Frontal cortex (tissue), 4 donors: ENCODE data around the gene WDR72. TPM values are rescaled to one million over a fixed set of nuclear protein-coding genes. Genes with fewer than 3 reads are reported as not detected.
A peak's percentile ranks its signal among the peaks of the same experiment; 100 is the strongest.
"Not testable (repeated sequence)": the region's sequence is repeated elsewhere in the genome, so short reads cannot be mapped to it uniquely, and the experiment has no call there.

ENCODE experiments used
- DNase-seq, 2 donors: peaks; one replicate each; pipeline ENCODE4 v3.0.0; 2012; ENCODE audit warnings: low spot score in 2 of 2
- FAIRE-seq: peaks from 2 replicates; lab custom pipeline; 2012; peaks lifted over from hg19 to GRCh38; lab: Jason Lieb, UNC
- total RNA-seq: library from RNA; depleted of rRNA; stranded (reverse); fragments of >200 nt; gene quantifications from one replicate; pipeline ENCODE4 v1.2.3, GENCODE V29; 2014
- donor health status: control.
- donor health status: control.
- donor health status: control.

WDR72 gene
- total RNA-seq: under 0.01 TPM

DNA sequence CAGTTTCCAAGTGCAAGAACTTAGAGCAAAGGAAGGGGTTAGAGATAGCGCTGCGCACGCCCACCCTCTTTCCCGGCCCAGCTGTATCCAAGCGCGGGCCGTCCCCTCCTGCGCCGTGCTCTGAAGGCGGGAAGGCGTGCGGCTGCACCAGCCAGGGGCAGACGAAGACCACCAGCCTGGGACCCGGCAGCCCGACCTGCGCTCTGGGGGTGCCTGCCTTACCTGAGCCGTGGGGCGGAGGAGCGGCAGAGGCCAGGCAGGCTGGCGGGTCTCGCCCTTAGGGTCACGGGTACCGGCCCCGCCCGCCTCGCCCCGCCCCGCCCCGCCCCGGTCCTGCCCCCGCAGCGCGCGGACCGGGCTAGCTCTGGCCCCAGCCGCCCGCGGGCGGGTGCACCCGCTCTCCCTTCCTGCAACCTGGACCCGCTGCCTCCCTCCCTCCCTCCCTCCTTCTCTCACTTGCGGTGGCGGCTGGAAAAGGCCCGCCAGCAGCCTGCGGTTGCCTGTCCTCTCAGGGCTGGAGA lies at the start of gene WDR72:
TSS of gene WDR72 (minus strand) at position 253 of the 521 bp plus-strand sequence. CDS start 26,514 bp downstream, outside the sequence.
- FAIRE-seq: no peak
- DNase-seq: peak in 1 of 2 donors; percentile 10

DNA sequence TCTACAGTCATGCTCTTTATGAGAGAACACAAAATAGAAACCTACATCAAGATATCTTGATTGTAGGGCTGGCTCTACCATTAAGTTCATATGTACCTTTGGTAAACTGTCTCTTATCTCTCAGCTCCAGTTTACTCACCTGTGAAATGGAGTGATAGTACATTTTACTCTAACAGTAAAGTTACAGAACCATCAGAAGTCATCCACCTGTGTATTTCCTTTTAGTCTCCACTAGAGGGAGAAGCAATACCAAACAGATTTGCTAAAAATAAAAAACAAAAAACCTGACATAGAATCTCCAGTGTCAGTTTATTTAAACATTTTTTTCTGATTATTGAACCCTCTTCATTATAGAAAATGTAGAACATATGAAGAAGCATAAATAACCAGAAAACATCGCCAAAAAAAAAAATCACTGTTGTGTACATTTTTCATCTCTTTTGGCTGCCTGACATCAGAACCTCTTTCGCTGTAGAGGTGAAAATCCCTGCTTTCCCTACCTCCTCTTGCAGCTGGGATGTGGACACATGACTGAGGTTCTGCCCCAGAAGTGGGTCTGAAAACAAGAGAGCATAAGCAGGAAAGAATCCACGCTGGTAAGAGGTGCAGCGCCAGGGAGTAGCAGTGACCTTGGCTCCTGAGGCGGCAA lies 48.7 kb upstream of the WDR72 start:
- FAIRE-seq (peak; percentile 31), DNase-seq (peak in 1 of 2 donors; percentile 22)

DNA sequence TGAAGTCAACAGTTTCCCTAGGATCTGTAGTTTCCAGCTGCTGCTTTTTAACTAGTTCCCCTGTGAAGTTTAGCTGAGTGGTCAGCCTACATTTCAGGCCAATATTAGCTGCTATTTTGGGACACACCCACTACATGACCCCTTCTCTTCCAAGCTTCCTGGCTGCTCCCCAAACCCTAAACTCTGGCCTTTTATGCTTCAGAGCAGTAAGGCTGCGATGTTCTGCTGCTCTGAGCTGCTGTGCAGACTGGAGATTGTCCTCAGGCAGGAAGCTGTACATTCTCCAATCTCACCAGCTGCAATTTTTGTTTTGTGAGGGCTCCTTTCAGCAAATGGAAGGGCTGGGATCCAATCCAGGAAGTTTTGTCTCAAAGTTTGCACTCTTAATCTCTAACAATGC lies 48.0 kb upstream of the WDR72 start:
- FAIRE-seq: no peak

GRCh38 chr15:53802672-53803071 lies 43.2 kb upstream of the WDR72 start:
- FAIRE-seq (no peak), DNase-seq (no peak)

More for the DNA sequence above, 48.0 kb upstream of the WDR72 start:
- DNase-seq: no peak

GRCh38 chr15:53791581-53791980 lies 32.1 kb upstream of the WDR72 start:
- FAIRE-seq: no peak
- no peak for DNase-seq

DNA sequence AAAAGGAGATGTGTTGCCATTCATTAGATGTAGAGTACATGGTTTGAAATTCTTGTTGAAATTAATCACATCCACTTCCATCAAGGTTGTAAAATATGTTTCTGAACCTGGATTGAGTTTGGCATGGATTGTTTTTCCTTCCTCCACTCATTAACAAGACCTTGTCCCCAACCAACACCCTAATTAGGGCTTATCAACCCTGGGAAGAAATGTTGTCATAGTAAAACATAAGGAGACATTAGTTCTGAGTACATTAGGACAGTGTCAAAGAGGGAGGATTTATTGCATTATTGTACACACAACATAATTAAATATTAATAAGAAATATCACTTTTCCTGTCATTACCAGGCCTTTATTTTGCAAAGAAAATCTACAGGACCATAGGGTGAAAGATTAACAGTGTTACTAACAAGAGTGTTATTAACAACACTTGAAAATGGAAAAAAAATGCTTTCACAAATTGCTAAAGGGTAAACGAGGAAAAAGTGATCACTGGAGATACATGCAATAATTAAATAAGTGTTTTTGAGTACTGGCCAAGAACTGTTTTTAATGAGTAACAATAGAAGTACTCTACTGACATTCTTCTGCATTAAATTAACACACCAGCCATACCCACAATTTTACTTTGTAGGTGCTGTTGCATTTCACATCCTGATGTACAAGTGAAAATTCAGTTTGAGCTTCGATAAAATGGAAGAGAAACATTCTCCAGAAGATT lies 30.4 kb upstream of the WDR72 start:
- DNase-seq (no peak), FAIRE-seq (no peak)

DNA sequence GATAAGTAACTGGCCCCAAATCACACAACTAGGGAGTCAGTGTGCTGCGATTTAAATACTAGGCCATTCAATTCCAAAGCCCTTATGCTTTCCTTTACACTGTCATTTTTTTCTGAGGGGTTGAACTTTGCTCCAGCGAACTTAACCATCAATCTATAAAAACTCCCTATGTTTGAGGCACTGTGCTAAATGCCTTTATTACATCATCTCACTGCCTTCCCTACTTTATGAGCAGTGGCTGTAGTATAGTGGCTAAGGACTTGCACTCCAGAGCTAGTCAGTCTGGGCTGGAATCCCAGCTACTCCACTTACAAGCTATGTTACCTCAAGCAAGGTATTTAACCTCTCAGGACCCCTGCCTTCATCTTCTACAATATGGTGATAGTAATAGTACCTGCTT lies 26.9 kb upstream of the WDR72 start:
- FAIRE-seq: no peak
- DNase-seq: no peak

DNA sequence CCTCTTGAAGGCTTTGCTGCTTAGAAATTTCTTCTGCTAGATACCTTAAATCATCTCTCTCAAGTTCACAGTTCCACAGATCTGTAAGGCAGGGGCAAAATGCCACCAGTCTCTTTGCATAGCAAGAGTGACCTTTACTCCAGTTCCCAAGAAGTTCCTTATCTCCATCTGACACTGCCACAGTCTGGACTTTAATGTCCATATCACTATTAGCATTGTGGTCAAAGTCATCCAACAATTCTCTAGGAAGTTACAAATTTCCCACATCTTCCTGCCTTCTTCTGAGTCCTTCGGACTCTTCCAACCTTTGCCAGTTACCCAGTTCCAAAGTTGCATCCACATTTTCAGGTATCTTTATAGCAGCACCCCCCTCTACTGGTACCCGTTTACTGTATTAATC lies 25.8 kb upstream of the WDR72 start:
- DNase-seq, FAIRE-seq: not testable (repeated sequence)

DNA sequence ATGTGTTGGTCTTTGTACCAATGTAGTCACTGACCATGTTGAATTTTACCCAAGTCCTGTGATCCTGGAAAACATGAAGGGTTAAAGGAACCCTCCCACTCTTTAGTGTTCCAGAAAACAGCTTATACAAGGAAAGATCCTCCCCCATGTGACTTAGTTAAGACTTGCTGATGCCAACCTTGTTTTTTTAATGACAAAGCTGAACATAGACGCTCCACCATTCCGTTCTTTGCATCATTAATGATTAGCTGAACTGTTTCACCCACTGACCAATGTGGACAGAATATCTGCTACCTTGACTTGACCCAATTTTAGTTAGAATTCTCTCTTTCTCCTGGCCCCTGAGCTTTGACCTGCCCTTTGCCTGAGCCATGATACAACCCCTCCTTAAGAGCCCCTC lies 3.5 kb upstream of the WDR72 start:
- no peak for FAIRE-seq
- no peak for DNase-seq

GRCh38 chr15:53758412-53758811 lies 1.1 kb downstream of the WDR72 start:
- no peak for FAIRE-seq
- DNase-seq: no peak

GRCh38 chr15:53757906-53758305 lies 1.6 kb downstream of the WDR72 start:
- FAIRE-seq (no peak), DNase-seq (no peak)

GRCh38 chr15:53753813-53754212 lies 5.7 kb downstream of the WDR72 start:
- FAIRE-seq (no peak), DNase-seq (no peak)

DNA sequence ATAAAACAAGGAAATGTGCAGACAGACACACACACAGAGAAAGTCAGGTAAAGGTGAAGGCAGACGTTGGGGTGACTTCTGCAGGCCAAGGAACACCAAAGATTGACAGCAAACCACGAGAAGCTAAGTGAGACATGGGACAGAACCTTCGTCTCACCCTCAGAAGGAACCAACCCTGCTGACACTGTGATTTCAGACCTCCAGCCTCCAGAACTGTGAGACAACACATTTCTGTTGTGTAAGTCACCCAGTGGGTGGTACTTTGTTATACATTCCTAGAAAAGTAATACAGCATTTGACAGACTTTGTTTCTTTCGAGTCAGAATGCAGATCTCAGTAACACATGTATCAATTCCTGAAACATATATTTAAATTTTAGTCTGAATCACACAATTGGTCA lies 7.1 kb downstream of the WDR72 start:
- FAIRE-seq (no peak), DNase-seq (no peak)

DNA sequence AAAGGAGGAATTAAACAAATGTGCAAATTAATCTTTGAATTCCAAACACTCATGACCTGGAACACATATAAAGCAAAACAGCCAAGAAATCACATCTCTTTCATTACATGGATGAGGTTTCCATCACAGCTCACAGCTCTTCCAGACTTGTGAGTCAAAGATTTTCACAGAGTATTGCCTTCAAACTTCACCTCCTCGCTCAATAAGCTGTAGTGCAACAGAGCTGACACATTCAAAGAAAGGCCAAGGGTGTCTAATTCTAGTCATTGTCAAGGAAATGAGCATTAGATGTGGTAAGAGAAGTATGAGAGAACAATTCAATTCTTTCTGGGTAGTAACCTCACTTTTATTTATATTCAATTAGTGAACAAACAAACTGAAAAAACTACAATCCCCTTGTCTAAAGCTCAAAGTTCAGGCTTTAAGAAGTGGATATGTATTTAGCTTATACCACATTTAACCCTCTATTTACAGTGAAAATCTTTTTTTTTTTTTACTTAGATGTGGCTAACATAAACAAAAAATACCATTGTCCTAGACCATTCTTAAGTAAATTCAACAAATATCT lies 11.9 kb downstream of the WDR72 start:
- DNase-seq (no peak), FAIRE-seq (no peak)

- no peak for FAIRE-seq
- no peak for DNase-seq
Measured at GRCh38 chr15:53746101-53746500, 13.4 kb downstream of the WDR72 start.

DNA sequence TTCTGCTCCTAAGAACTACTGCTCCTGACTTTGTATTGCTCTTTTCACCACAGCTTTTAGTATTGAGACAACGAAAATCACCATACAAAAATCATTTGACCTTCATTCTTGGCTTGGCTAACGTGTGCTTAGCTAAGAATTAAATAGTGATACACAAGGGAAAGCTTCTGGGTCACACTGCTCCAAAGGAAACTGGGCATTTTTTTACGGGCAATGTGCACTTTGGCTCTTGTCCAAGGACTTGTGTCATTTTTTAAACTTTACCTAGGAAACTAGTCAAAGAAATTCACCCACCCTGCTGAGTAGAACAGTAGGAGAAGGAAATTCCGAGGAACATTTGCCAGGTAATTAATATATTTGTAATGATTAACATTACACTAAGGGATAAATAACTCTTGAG lies 19.8 kb downstream of the WDR72 start:
- FAIRE-seq (no peak), DNase-seq (no peak)

- FAIRE-seq (no peak), DNase-seq (no peak)
Measured at GRCh38 chr15:53739187-53739586, 20.3 kb downstream of the WDR72 start.

DNA sequence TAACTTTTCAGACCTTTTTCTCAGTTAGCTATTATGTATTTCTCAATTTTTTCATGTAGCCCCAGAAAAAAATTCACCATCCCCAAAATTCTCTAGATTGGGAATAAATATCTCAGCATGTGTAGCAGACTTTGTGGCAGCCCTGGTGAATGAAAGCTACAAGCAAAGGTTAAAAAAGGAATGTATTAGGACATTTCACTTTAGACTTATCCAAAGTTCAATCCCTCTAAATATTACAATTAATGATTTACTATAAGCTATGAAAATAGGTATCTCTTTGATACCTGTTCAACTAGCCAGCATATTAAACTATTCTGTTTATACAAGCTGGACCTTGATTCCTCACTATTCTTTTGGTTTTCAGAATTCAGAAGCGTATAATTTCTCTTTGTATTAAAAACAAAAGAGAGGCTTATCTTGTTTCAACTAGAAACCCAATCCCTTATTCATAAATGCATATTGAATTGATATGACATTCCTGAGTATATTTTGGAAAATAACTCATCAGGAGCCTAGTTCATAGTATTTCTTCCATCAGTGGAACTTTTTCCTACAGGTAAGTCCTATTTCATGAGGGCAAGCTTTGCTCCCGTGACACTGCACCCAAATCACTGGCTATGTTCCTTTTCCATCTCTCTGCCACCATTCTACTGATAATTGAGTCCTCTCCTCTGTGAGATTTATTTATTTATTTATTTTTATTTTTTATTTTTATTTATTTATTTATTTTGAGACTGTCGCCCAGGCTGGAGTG lies 38.0 kb downstream of the WDR72 start:
- DNase-seq (no peak), FAIRE-seq (no peak)

DNA sequence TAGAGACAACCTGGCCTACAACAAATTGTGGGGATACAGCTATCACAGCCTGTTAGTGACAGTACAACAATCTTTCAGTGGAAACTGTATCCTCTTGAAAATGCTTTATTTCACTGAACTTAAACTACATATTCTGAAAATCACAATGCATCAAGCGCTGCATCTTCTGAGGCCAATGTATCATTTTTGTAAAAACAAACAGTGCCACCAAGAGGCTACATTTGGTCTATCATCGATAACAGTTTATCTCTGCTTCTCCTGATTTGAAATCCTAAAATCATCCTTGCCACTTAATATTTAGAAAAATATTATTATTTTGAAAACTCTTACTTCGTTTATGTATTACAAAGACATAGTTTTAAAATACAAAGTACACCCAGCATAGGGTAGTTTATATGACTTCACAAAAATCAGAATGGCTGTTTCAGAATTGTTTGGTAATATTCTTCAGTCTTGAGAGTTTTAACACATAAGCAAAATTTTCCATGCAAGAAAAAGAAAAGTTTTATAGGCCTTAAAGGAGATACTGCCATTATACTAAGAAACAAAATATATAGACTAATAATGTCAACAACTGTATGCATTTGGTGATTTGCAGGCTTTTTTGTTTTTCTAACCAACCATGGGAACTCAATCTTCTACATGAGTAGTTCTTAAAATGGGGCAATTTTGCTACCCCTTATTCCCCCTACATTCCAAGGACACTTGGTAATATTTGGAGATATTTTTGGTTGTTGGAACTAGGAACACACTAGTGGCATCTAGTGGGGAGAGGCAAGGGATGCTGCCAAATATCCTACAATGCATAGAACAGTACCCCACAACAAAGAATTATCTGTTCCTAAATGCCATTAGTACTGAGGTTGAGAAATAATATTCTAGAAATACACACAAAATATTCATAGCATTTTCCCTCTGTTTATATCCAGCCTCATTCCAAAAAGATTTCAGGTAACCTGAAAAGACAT lies 42.3 kb downstream of the WDR72 start:
- no peak for DNase-seq

More for the DNA sequence above, 42.3 kb downstream of the WDR72 start:
- FAIRE-seq: peak; percentile 50
